ENCODE measurements around the gene TPD52L2. TPM values are rescaled to one million over a fixed set of nuclear protein-coding genes. Genes with fewer than 3 reads are reported as not detected.
"Not testable (repeated sequence)": the region's sequence is repeated elsewhere in the genome, so short reads cannot be mapped to it uniquely, and the experiment has no call there.

The TPD52L2 gene
- polyA plus RNA-seq, 1 donor: 63.6 TPM

DNA sequence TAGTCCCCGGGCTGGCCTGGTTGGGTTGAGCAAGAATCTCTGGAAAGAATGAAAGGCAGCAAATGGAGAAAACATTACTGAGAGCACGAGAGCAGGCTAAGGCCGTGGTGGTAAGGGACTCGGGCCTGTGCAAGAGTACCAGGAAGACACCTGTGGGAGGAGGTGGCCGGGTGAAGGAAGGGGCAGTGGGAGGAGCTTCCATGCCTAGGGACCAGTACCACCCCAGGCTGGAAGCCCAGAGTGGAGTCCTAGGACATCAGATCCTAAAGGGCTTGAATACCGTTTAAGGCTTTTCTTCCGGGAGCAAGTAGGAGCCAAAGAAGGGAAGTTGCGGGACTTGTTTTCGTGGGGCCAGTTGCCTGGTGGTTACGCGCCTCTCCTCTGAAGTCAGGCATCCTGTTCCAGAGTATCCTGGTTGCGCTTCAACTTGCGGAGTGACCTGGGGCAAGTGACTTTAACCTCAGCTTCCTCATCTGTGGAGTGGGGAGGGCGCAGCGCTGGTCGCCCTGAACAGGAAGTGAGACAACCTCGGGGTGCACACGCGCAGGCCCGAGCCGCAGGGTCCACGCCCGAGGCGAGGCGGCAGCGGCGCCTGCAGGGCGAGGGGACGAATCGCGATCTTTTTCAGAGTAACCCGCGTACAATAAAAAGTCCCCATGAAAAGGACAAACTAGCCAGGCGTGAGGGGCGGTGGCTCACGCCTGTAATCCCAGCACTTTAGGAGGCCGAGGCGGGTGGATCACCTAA, 1.1 kb upstream of the TPD52L2 start:
- H3K27ac ChIP-seq (ENCODE audit: low read length): peak overlapping the region; percentile 96
- peak; percentile 89 to 94 for DNase-seq
- peaks cover 8% of the 10 kb centered on the region for H3K9me3 ChIP-seq (ENCODE audit: control insufficient read depth, low read depth, low read length)
- peaks cover 14% of the 10 kb centered on the region for H3K36me3 ChIP-seq (ENCODE audit: control insufficient read depth, insufficient read depth, low read length)
- H3K4me3 ChIP-seq (ENCODE audit: low read length): peak overlapping the region; percentile 98
- no peaks in the 10 kb centered on the region for H3K27me3 ChIP-seq (ENCODE audit: control insufficient read depth, insufficient read depth, low read length)
- WGBS (ENCODE audit: insufficient coverage, low lambda C conversion rate): no CpG with 5 or more reads among the region's 38 CpGs
- H3K4me1 ChIP-seq (ENCODE audit: control insufficient read depth, insufficient read depth, low read length): peaks cover 17% of the 10 kb centered on the region

DNA sequence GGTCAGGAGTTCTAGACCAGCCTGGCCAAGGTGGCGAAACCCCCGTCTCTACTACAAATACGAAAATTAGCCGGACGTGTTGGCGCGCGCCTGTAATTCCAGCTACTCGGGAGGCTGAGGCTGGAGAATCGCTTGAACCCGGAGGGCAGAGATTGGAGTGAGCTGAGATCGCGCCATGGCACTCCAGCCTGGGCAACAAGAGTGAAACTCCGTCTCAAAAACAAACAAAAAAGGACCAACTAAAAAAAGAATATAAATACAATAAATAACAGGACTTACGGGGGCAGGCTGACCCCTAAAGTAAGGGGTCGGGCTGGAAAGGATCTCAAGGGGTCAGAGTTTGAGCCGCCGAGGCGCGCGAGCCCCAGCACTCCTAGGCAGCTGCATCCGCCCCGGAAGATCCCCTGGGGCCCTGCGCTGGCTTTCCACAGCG, 509 bp upstream of the TPD52L2 start:
- Histone ChIP-seq H3K9me3 (ENCODE audit: control insufficient read depth, low read depth, low read length) (peaks cover 8% of the 10 kb centered on the region), H3K36me3 (ENCODE audit: control insufficient read depth, insufficient read depth, low read length) (peaks cover 20% of the 10 kb centered on the region), H3K27me3 (ENCODE audit: control insufficient read depth, insufficient read depth, low read length) (no peaks in the 10 kb centered on the region), H3K4me3 (ENCODE audit: low read length) (peak overlapping the region; percentile 98), H3K4me1 (ENCODE audit: control insufficient read depth, insufficient read depth, low read length) (peaks cover 11% of the 10 kb centered on the region), H3K27ac (ENCODE audit: low read length) (peak overlapping the region; percentile 96)
- no peak for DNase-seq
- 0% methylated on average over 2 of the region's 25 CpGs for WGBS (ENCODE audit: insufficient coverage, low lambda C conversion rate)

- H3K27me3 ChIP-seq (ENCODE audit: control insufficient read depth, insufficient read depth, low read length); H3K9me3 ChIP-seq (ENCODE audit: control insufficient read depth, low read depth, low read length); H3K4me3 ChIP-seq (ENCODE audit: low read length); H3K27ac ChIP-seq (ENCODE audit: low read length); DNase-seq: not testable (repeated sequence)
- Histone ChIP-seq H3K4me1 (ENCODE audit: control insufficient read depth, insufficient read depth, low read length) (peaks cover 11% of the 10 kb centered on the region), H3K36me3 (ENCODE audit: control insufficient read depth, insufficient read depth, low read length) (peaks cover 26% of the 10 kb centered on the region)
- WGBS (ENCODE audit: insufficient coverage, low lambda C conversion rate): no CpG with 5 or more reads among the region's 13 CpGs
These were observed 2.0 kb downstream of the TPD52L2 start for GRCh38 chr20:63867042-63867441.

DNA sequence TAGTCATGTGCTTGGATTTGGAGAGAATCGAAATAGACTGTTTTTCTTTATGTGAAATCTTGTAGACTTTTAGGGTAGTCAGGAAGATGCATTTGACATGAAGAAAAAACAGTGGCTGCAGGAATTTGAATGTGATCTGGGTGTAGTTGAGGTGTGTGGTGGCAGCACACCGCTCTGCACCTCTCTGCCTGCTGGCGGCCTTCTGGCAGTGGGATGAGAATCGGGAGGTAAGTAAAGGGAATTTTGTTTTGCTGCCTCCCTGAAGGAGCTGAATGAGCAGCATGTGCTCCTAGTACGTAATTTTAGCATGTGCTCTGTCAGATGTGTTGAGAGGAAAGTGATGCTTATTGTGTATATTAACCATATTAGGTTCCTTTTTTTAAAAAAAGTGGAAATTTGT, 3.2 kb downstream of the TPD52L2 start:
- Histone ChIP-seq H3K27me3 (ENCODE audit: control insufficient read depth, insufficient read depth, low read length) (no peaks in the 10 kb centered on the region), H3K9me3 (ENCODE audit: control insufficient read depth, low read depth, low read length) (no peaks in the 10 kb centered on the region), H3K27ac (ENCODE audit: low read length) (no peak overlapping the region), H3K4me3 (ENCODE audit: low read length) (no peak overlapping the region), H3K4me1 (ENCODE audit: control insufficient read depth, insufficient read depth, low read length) (peaks cover 7% of the 10 kb centered on the region), H3K36me3 (ENCODE audit: control insufficient read depth, insufficient read depth, low read length) (peaks cover 31% of the 10 kb centered on the region)
- WGBS (ENCODE audit: insufficient coverage, low lambda C conversion rate): 91% methylated on average over 4 of the region's 5 CpGs
- no peak for DNase-seq

DNA sequence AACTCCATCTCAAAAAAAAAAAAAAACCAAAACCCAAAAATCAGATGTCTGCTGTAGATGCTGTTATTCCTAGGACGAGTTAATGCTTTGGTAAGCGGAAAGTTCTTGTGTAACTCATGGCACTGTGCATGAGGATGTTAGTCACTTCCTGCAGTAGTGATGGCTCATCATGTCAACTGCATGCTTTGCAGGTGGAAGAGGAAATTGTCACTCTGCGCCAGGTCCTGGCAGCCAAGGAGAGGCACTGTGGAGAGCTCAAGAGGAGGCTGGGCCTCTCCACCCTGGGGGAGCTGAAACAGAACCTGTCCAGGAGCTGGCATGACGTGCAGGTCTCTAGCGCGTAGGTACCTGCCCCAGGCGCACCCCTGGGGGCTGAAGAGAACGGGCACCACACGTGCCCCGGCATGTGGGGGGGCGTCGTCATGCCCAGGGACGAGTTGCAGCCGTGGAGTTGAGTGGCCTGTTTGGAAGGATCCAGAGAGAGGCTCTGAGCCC, 8.5 kb downstream of the TPD52L2 start:
- WGBS (ENCODE audit: insufficient coverage, low lambda C conversion rate): 67% methylated on average over 1 of the region's 14 CpGs
- H3K9me3 ChIP-seq (ENCODE audit: control insufficient read depth, low read depth, low read length): no peaks in the 10 kb centered on the region
- H3K27me3 ChIP-seq (ENCODE audit: control insufficient read depth, insufficient read depth, low read length): no peaks in the 10 kb centered on the region
- peaks cover 68% of the 10 kb centered on the region for H3K36me3 ChIP-seq (ENCODE audit: control insufficient read depth, insufficient read depth, low read length)
- H3K27ac ChIP-seq (ENCODE audit: low read length): no peak overlapping the region
- H3K4me1 ChIP-seq (ENCODE audit: control insufficient read depth, insufficient read depth, low read length): no peaks in the 10 kb centered on the region
- no peak for DNase-seq
- no peak overlapping the region for H3K4me3 ChIP-seq (ENCODE audit: low read length)

GRCh38 chr20:63874241-63874640, 9.2 kb downstream of the TPD52L2 start:
- no CpG with 5 or more reads among the region's 7 CpGs for WGBS (ENCODE audit: insufficient coverage, low lambda C conversion rate)
- not testable (repeated sequence) for H3K27ac ChIP-seq (ENCODE audit: low read length); H3K9me3 ChIP-seq (ENCODE audit: control insufficient read depth, low read depth, low read length); H3K4me1 ChIP-seq (ENCODE audit: control insufficient read depth, insufficient read depth, low read length); H3K4me3 ChIP-seq (ENCODE audit: low read length); DNase-seq; H3K27me3 ChIP-seq (ENCODE audit: control insufficient read depth, insufficient read depth, low read length)
- peaks cover 68% of the 10 kb centered on the region for H3K36me3 ChIP-seq (ENCODE audit: control insufficient read depth, insufficient read depth, low read length)

GRCh38 chr20:63876489-63877036, 11.5 kb downstream of the TPD52L2 start:
- no peak overlapping the region for H3K4me3 ChIP-seq (ENCODE audit: low read length)
- H3K9me3 ChIP-seq (ENCODE audit: control insufficient read depth, low read depth, low read length): no peaks in the 10 kb centered on the region
- no peaks in the 10 kb centered on the region for H3K4me1 ChIP-seq (ENCODE audit: control insufficient read depth, insufficient read depth, low read length)
- H3K27me3 ChIP-seq (ENCODE audit: control insufficient read depth, insufficient read depth, low read length): no peaks in the 10 kb centered on the region
- no peak overlapping the region for H3K27ac ChIP-seq (ENCODE audit: low read length)
- no peak for DNase-seq
- WGBS (ENCODE audit: insufficient coverage, low lambda C conversion rate): no CpG with 5 or more reads among the region's 19 CpGs
- H3K36me3 ChIP-seq (ENCODE audit: control insufficient read depth, insufficient read depth, low read length): peaks cover 64% of the 10 kb centered on the region

- H3K36me3 ChIP-seq (ENCODE audit: control insufficient read depth, insufficient read depth, low read length): peaks cover 69% of the 10 kb centered on the region
- H3K27me3 ChIP-seq (ENCODE audit: control insufficient read depth, insufficient read depth, low read length): no peaks in the 10 kb centered on the region
- H3K27ac ChIP-seq (ENCODE audit: low read length): no peak overlapping the region
- WGBS (ENCODE audit: insufficient coverage, low lambda C conversion rate): no CpG with 5 or more reads among the region's 32 CpGs
- H3K9me3 ChIP-seq (ENCODE audit: control insufficient read depth, low read depth, low read length): no peaks in the 10 kb centered on the region
- H3K4me3 ChIP-seq (ENCODE audit: low read length): no peak overlapping the region
- no peaks in the 10 kb centered on the region for H3K4me1 ChIP-seq (ENCODE audit: control insufficient read depth, insufficient read depth, low read length)
- DNase-seq: no peak
These were observed 12.8 kb downstream of the TPD52L2 start for GRCh38 chr20:63877755-63878470.

- Histone ChIP-seq H3K4me3 (ENCODE audit: low read length) (no peak overlapping the region), H3K27ac (ENCODE audit: low read length) (no peak overlapping the region), H3K36me3 (ENCODE audit: control insufficient read depth, insufficient read depth, low read length) (peaks cover 74% of the 10 kb centered on the region), H3K27me3 (ENCODE audit: control insufficient read depth, insufficient read depth, low read length) (no peaks in the 10 kb centered on the region), H3K9me3 (ENCODE audit: control insufficient read depth, low read depth, low read length) (no peaks in the 10 kb centered on the region), H3K4me1 (ENCODE audit: control insufficient read depth, insufficient read depth, low read length) (no peaks in the 10 kb centered on the region)
- no peak for DNase-seq
- WGBS (ENCODE audit: insufficient coverage, low lambda C conversion rate): no CpG with 5 or more reads among the region's 14 CpGs
These were observed 14.0 kb downstream of the TPD52L2 start for GRCh38 chr20:63878899-63879663.

GRCh38 chr20:63880901-63881300, 15.8 kb downstream of the TPD52L2 start:
- H3K4me1 ChIP-seq (ENCODE audit: control insufficient read depth, insufficient read depth, low read length); H3K4me3 ChIP-seq (ENCODE audit: low read length); H3K27me3 ChIP-seq (ENCODE audit: control insufficient read depth, insufficient read depth, low read length); H3K9me3 ChIP-seq (ENCODE audit: control insufficient read depth, low read depth, low read length); DNase-seq; H3K27ac ChIP-seq (ENCODE audit: low read length): not testable (repeated sequence)
- 83% methylated on average over 1 of the region's 13 CpGs for whole genome bisulfite sequencing (ENCODE audit: insufficient coverage, low lambda C conversion rate)
- H3K36me3 ChIP-seq (ENCODE audit: control insufficient read depth, insufficient read depth, low read length): peaks cover 76% of the 10 kb centered on the region

Data from large intestine (tissue), 3 donors.